Measurements from ENCODE around the gene TSC22D1. TPM values are rescaled to one million over a fixed set of nuclear protein-coding genes. Genes with fewer than 3 reads are reported as not detected.

Gene TSC22D1
- total RNA-seq, 1 donor from 2014 or later: 195 TPM

GRCh38 chr13:44403461-44404056 is 172.6 kb downstream of the TSC22D1 start:
- DNase-seq (ENCODE audit: missing footprints) (no peak), ATAC-seq (no peak)
- intact Hi-C loops (cut with DNase I): no loop called here

- ATAC-seq: no peak
- intact Hi-C loops (cut with DNase I): no loop called here
Observed at GRCh38 chr13:44402899-44403445, 173.2 kb downstream of the TSC22D1 start.

GRCh38 chr13:44401577-44401976 is 174.6 kb downstream of the TSC22D1 start:
- no peak for DNase-seq (ENCODE audit: missing footprints)
- intact Hi-C loops (cut with DNase I): no loop called here
- no peak for ATAC-seq

More at GRCh38 chr13:44402899-44403445, 173.2 kb downstream of the TSC22D1 start:
- DNase-seq (ENCODE audit: missing footprints): no peak

GRCh38 chr13:44400736-44401135 is 175.4 kb downstream of the TSC22D1 start:
- ATAC-seq (no peak), DNase-seq (ENCODE audit: missing footprints) (no peak)
- intact Hi-C loops (cut with DNase I): no loop called here

- ATAC-seq: no peak
- DNase-seq (ENCODE audit: missing footprints): no peak
- intact Hi-C loops (cut with DNase I): no loop called here
Observed at GRCh38 chr13:44399074-44399473, 177.1 kb downstream of the TSC22D1 start.

GRCh38 chr13:44398606-44399005 is 177.5 kb downstream of the TSC22D1 start:
- no peak for DNase-seq (ENCODE audit: missing footprints)
- intact Hi-C loops (cut with DNase I): no loop called here
- no peak for ATAC-seq

- ATAC-seq: no peak
- intact Hi-C loops (cut with DNase I): no loop called here
- no peak for DNase-seq (ENCODE audit: missing footprints)
Observed at GRCh38 chr13:44397766-44398223, 178.3 kb downstream of the TSC22D1 start.

- DNase-seq (ENCODE audit: missing footprints): no peak
- intact Hi-C loops (cut with DNase I): no loop called here
- ATAC-seq: peak; percentile 88
Observed at GRCh38 chr13:44396701-44397580, 179.2 kb downstream of the TSC22D1 start.

GRCh38 chr13:44395976-44396694 is 180.0 kb downstream of the TSC22D1 start:
- intact Hi-C loops (cut with DNase I): no loop called here
- ATAC-seq (peak; percentile 12), DNase-seq (ENCODE audit: missing footprints) (no peak)

GRCh38 chr13:44394658-44395057 is 181.5 kb downstream of the TSC22D1 start:
- ATAC-seq: no peak
- intact Hi-C loops (cut with DNase I): no loop called here
- no peak for DNase-seq (ENCODE audit: missing footprints)

- ATAC-seq: no peak
- DNase-seq (ENCODE audit: missing footprints): no peak
- intact Hi-C loops (cut with DNase I): no loop called here
Observed at GRCh38 chr13:44393391-44393790, 182.7 kb downstream of the TSC22D1 start.

GRCh38 chr13:44389876-44390275 is 186.3 kb downstream of the TSC22D1 start:
- DNase-seq (ENCODE audit: missing footprints): no peak
- no peak for ATAC-seq
- intact Hi-C loops (cut with DNase I): no loop called here

- DNase-seq (ENCODE audit: missing footprints): no peak
- no peak for ATAC-seq
- intact Hi-C loops (cut with DNase I): no loop called here
Observed at GRCh38 chr13:44389060-44389666, 187.0 kb downstream of the TSC22D1 start.

- peak; percentile 75 for ATAC-seq
- intact Hi-C loops (cut with DNase I): no loop called here
- DNase-seq (ENCODE audit: missing footprints): no peak
Observed at GRCh38 chr13:44388427-44389059, 187.6 kb downstream of the TSC22D1 start.

- intact Hi-C loops (cut with DNase I): no loop called here
- ATAC-seq: no peak
- no peak for DNase-seq (ENCODE audit: missing footprints)
Observed at GRCh38 chr13:44386913-44387556, 189.1 kb downstream of the TSC22D1 start.

- ATAC-seq (no peak), DNase-seq (ENCODE audit: missing footprints) (no peak)
- intact Hi-C loops (cut with DNase I): no loop called here
Observed at GRCh38 chr13:44385847-44386246, 190.3 kb downstream of the TSC22D1 start.

- intact Hi-C loops (cut with DNase I): no loop called here
- no peak for ATAC-seq
- no peak for DNase-seq (ENCODE audit: missing footprints)
Observed at GRCh38 chr13:44385401-44385800, 190.7 kb downstream of the TSC22D1 start.

GRCh38 chr13:44384778-44385177 is 191.4 kb downstream of the TSC22D1 start:
- no peak for DNase-seq (ENCODE audit: missing footprints)
- ATAC-seq: no peak
- intact Hi-C loops (cut with DNase I): loop anchor here (5.0 kb wide), 3 partner anchors 48 to 187 kb away; no protein-coding TSS in a partner anchor

Measured in Right ventricle myocardium inferior (tissue), 1 donor.